ENCODE data around the gene RHPN2.
A peak's percentile ranks its signal among the peaks of the same experiment; 100 is the strongest.
"Not testable (repeated sequence)": the region's sequence is repeated elsewhere in the genome, so short reads cannot be mapped to it uniquely, and the experiment has no call there.

Gene RHPN2

GRCh38 chr19:32971012-32971595 lies 93.6 kb downstream of the RHPN2 start:
- no peak for DNase-seq

DNA sequence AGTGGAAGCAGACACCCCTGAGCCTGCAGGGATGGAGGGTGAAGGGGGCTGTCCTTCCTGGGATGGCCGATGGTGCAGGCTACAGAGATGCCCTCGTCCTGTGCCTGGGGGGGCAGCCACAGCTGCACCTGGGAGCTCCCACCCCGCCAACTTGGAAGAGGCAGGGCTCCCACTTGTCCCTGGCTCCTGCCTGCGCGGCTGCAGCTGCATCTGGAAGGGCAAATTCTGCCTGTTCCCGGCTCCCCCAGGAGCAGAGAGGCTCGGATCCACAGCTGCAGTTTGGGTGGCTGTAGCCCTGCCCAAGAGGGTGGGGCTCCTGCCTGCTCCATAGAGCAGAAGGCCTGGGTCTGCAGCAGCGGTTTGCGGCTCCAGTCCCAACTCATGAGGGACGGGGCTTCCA lies 95.1 kb downstream of the RHPN2 start:
- no peak for DNase-seq

DNA sequence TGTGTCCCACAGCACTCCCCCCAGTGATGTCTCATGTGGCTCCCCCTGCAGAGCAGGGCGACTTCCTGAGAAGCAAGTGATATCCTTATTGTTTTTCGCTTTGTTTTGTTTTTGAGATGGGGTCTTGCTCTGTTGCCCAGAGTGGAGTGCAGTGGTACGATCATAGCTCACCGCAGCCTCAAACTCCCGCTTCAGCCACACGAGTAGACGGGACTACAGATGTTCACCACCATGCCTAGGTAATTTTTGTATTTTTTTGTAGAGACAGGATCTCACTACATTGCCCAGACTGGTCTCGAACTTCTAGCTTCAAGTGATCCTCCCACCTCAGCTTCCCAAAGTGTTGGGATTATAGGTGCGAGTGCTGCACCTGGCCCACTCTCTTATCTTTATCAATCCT lies 97.9 kb downstream of the RHPN2 start:
- no peak for DNase-seq

- DNase-seq = peak in 1 of 2 experiments; percentile 4
Measured at GRCh38 chr19:32945260-32945659, 119.4 kb downstream of the RHPN2 start.

DNA sequence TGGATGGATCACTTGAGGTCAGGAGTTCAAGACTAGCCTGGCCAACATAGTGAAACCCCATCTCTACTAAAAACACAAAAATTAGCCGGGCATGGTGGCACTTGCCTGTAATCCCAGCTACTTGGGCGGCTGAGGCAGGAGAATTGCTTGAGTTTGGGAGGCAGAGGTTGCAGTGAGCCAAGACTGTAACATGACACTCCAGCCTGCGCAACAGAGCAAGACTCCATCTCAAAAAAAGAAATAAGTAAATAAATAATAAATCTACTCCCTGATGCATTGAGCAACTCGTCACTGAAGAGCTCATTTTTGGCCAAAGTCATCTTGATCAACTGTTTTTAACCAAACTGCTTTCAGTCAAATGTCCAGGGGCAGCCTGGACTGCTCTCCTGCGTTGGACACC lies 123.4 kb downstream of the RHPN2 start:
- DNase-seq = not testable (repeated sequence)

GRCh38 chr19:32936065-32936464 lies 128.6 kb downstream of the RHPN2 start:
- no peak for DNase-seq

GRCh38 chr19:32935629-32936028 lies 129.1 kb downstream of the RHPN2 start:
- DNase-seq = no peak

- no peak for DNase-seq
Measured at GRCh38 chr19:32933571-32933970, 131.1 kb downstream of the RHPN2 start.

- no peak for DNase-seq
Measured at GRCh38 chr19:32930567-32930966, 134.1 kb downstream of the RHPN2 start.

DNA sequence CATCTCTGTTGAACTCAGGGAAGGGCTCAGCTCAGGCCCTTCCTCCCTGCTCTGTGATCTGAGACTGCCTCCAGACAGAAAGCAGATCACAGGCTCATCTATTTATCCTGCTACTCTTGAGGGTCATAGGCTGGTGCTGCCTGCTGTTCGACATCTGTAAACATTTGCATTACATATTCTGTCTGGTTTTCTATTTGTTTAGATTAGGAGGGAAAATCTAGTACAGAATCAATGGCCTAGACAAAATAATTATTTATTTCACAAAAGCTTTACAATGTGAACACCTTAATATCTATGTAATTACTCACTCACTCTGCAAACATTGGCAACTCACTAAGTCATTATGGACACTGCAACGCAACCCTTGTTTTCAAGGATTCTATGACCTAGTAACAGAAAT lies 135.9 kb downstream of the RHPN2 start:
- DNase-seq = no peak

Measured in NCI-H187 (cell line).